Measurements from ENCODE around the gene CCDC57.

CCDC57 gene

GRCh38 chr17:82056729-82057621 is 155.7 kb downstream of the CCDC57 start:
- DNase-seq = no peak

GRCh38 chr17:82055965-82056728 is 156.5 kb downstream of the CCDC57 start:
- DNase-seq = no peak

GRCh38 chr17:82055023-82055964 is 157.3 kb downstream of the CCDC57 start:
- no peak for DNase-seq

- no peak for DNase-seq
Measured at GRCh38 chr17:82054351-82055022, 158.2 kb downstream of the CCDC57 start.

GRCh38 chr17:82053556-82054263 is 158.9 kb downstream of the CCDC57 start:
- no peak for DNase-seq

GRCh38 chr17:82053130-82053529 is 159.5 kb downstream of the CCDC57 start:
- no peak for DNase-seq

GRCh38 chr17:82052638-82053059 is 160.0 kb downstream of the CCDC57 start:
- DNase-seq = no peak

GRCh38 chr17:82051776-82052637 is 160.6 kb downstream of the CCDC57 start, which contains the start of the genes GPS1 and RFNG:
GPS1 (plus strand) TSS chr17:82051898; CDS start chr17:82051932, 34 bp downstream.
RFNG (minus strand) TSS chr17:82051811; CDS start chr17:82051766, 45 bp downstream.
- DNase-seq = peak; percentile 66

All from NCI-H510A treated with DMSO at 0.1 percent for 48 hours (cell line).